ENCODE data around the gene POPDC2. TPM values are rescaled to one million over a fixed set of nuclear protein-coding genes. Genes with fewer than 3 reads are reported as not detected.

POPDC2 gene
- total and polyA plus RNA-seq, 2 donors (not counting 3 experiments of a cell fraction or from before 2014, with no cell fraction given), result 0.57 to 0.66 TPM

DNA sequence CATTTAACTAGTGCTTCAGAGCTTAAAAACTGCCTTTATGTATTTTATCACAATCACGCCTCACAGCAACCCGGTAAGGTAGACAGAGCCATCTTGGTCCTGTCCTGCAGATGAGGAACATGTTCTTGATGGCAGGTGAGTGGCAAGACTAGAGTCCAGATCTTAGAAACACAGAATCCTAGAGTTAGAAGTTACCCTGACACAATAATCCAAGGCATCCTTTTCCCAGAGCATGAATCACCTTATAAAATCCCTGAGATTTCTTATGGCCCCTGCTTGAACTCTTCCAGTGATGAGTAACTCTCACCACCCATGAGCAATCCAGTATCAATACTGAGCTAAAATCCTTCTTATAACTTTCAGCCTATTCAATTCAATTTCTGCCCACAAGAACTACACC is 16.9 kb downstream of the POPDC2 start:
- peak; percentile 54 for FAIRE-seq
- no peaks in the 10 kb centered on the region for H3K79me2 ChIP-seq (ENCODE audit: control insufficient read depth, insufficient read depth, low read length)
- peaks cover 11% of the 10 kb centered on the region for H3K4me1 ChIP-seq (ENCODE audit: control insufficient read depth, extremely low read depth, insufficient read depth, low read length)
- H3K36me3 ChIP-seq (ENCODE audit: control insufficient read depth in 2 of 2, extremely low read depth in 1 of 2, insufficient read depth in 2 of 2, low read length in 2 of 2), result no peaks in the 10 kb centered on the region
- no TSS peak for BruUV-seq (replicated peaks)
- TF ChIP-seq JUN (IDR thresholded peaks at IDR 0.05; ENCODE audit: borderline replicate concordance, insufficient read depth, insufficient read length, low read depth) (no peak), FOS (IDR thresholded peaks at IDR 0.05; ENCODE audit: borderline replicate concordance, insufficient read depth, low read length) (peak; percentile 70), POLR2A (IDR thresholded peaks at IDR 0.05; ENCODE audit: low read depth, low read length) (no peak)
- H3K9me3 ChIP-seq (replicated peaks; ENCODE audit: control insufficient read depth, insufficient read depth, low read length), result no peaks in the 10 kb centered on the region
- H3K9ac ChIP-seq (replicated peaks; ENCODE audit: extremely low read depth, insufficient read depth, low read length), result no peak overlapping the region
- H3K4me3 ChIP-seq (replicated peaks in 1 of 3; ENCODE audit: insufficient read depth in 1 of 3, low read depth in 1 of 3, low read length in 3 of 3), result no peak overlapping the region
- dilution Hi-C loops (cut with MboI; ENCODE audit: extremely low pct_ligation_motif_present, low sequenced_read_pairs) (no loop called here), intact Hi-C loops (cut with micrococcal nuclease) (no loop called here)
- DNase-seq (ENCODE audit: low read depth, low spot score), result peak; percentile 46
- CTCF ChIA-PET, result interaction anchor here (1.7 kb wide), 1 partner anchor 29 kb away, joined by 4 read pairs; no protein-coding TSS in a partner anchor
- H2AFZ ChIP-seq (ENCODE audit: low read depth, low read length), result no peak overlapping the region
- POLR2A ChIA-PET, result no interaction called here
- H3K9me1 ChIP-seq (replicated peaks; ENCODE audit: control insufficient read depth, extremely low read depth, insufficient read depth, low read length), result no peaks in the 10 kb centered on the region
- H3K27ac ChIP-seq (ENCODE audit: insufficient read depth, low read depth, low read length), result no peak overlapping the region
- H3K27me3 ChIP-seq (ENCODE audit: control insufficient read depth in 2 of 2, insufficient read depth in 2 of 2, low read length in 2 of 2), result no peaks in the 10 kb centered on the region
- H4K20me1 ChIP-seq (replicated peaks; ENCODE audit: control insufficient read depth, extremely low read depth, insufficient read depth, low read length), result no peaks in the 10 kb centered on the region
- no peak overlapping the region for H3K4me2 ChIP-seq (ENCODE audit: insufficient read depth, low read length)

DNA sequence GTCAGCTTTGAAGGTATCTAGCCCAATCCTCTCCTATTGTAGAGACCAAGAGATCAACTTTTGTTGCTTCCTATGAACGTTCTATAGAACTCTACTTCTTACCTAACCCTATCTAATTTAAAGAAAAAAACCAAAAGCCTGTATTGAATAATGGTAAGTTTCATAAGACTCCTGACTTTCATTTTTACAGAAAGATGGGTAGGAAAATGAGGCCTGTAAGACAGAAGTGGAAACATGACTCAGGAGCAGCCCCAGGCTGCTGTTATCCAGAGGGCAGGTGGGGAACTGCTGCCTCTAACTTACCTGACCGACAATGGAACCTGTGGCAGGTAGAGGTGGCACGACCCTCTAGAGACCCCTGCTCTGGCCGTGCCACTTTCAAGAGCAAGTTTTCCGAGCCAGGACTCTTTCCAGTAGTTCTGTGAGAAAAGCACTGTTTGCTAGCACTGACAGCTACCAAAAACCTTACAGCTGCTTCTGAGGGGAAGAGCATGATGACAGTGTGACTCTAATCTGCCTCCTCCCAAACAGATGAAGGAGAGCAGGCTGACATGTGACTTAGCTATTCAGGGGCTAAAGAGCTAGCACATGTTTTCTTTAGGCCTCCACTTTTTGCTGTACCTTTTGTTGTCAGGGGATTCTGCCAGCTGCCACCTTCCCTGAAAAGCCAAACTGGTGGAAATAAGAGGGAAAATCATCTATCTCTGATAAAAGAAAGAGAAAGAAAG is 17.5 kb downstream of the POPDC2 start:
- Histone ChIP-seq H2AFZ (ENCODE audit: low read depth, low read length) (no peak overlapping the region), H3K27me3 (ENCODE audit: control insufficient read depth in 2 of 2, insufficient read depth in 2 of 2, low read length in 2 of 2) (no peaks in the 10 kb centered on the region), H3K4me3 (replicated peaks in 1 of 3; ENCODE audit: insufficient read depth in 1 of 3, low read depth in 1 of 3, low read length in 3 of 3) (no peak overlapping the region), H3K4me2 (ENCODE audit: insufficient read depth, low read length) (no peak overlapping the region), H3K9me1 (replicated peaks; ENCODE audit: control insufficient read depth, extremely low read depth, insufficient read depth, low read length) (no peaks in the 10 kb centered on the region), H4K20me1 (replicated peaks; ENCODE audit: control insufficient read depth, extremely low read depth, insufficient read depth, low read length) (no peaks in the 10 kb centered on the region), H3K9ac (replicated peaks; ENCODE audit: extremely low read depth, insufficient read depth, low read length) (no peak overlapping the region), H3K9me3 (replicated peaks; ENCODE audit: control insufficient read depth, insufficient read depth, low read length) (no peaks in the 10 kb centered on the region), H3K27ac (ENCODE audit: insufficient read depth, low read depth, low read length) (no peak overlapping the region), H3K36me3 (ENCODE audit: control insufficient read depth in 2 of 2, extremely low read depth in 1 of 2, insufficient read depth in 2 of 2, low read length in 2 of 2) (no peaks in the 10 kb centered on the region), H3K79me2 (ENCODE audit: control insufficient read depth, insufficient read depth, low read length) (no peaks in the 10 kb centered on the region), H3K4me1 (ENCODE audit: control insufficient read depth, extremely low read depth, insufficient read depth, low read length) (peaks cover 16% of the 10 kb centered on the region)
- FAIRE-seq, result no peak
- POLR2A ChIA-PET, result no interaction called here
- BruUV-seq (replicated peaks), result no TSS peak
- intact Hi-C loops (cut with micrococcal nuclease) (no loop called here), dilution Hi-C loops (cut with MboI; ENCODE audit: extremely low pct_ligation_motif_present, low sequenced_read_pairs) (no loop called here)
- no peak for DNase-seq (ENCODE audit: low read depth, low spot score)
- CTCF ChIA-PET, result interaction anchor here (1.1 to 1.7 kb wide), 2 partner anchors 20 to 30 kb away, joined by 4 read pairs; no protein-coding TSS in a partner anchor
- TF ChIP-seq POLR2A (IDR thresholded peaks at IDR 0.05; ENCODE audit: low read depth, low read length) (no peak), GATA2 (IDR thresholded peaks at IDR 0.05; ENCODE audit: insufficient read depth, insufficient read length, low read depth, low read length) (no peak), MYC (IDR thresholded peaks at IDR 0.05; ENCODE audit: low read depth, low read length) (no peak), FOS (IDR thresholded peaks at IDR 0.05; ENCODE audit: borderline replicate concordance, insufficient read depth, low read length) (no peak), JUN (IDR thresholded peaks at IDR 0.05; ENCODE audit: borderline replicate concordance, insufficient read depth, insufficient read length, low read depth) (no peak), POLR2AphosphoS5 (IDR thresholded peaks at IDR 0.05; ENCODE audit: insufficient read depth, low read depth, low read length) (no peak), EZH2 (IDR thresholded peaks at IDR 0.05; ENCODE audit: borderline replicate concordance, low read depth, low read length, severe bottlenecking) (no peak)
- TF ChIP-seq, protein P1, sequence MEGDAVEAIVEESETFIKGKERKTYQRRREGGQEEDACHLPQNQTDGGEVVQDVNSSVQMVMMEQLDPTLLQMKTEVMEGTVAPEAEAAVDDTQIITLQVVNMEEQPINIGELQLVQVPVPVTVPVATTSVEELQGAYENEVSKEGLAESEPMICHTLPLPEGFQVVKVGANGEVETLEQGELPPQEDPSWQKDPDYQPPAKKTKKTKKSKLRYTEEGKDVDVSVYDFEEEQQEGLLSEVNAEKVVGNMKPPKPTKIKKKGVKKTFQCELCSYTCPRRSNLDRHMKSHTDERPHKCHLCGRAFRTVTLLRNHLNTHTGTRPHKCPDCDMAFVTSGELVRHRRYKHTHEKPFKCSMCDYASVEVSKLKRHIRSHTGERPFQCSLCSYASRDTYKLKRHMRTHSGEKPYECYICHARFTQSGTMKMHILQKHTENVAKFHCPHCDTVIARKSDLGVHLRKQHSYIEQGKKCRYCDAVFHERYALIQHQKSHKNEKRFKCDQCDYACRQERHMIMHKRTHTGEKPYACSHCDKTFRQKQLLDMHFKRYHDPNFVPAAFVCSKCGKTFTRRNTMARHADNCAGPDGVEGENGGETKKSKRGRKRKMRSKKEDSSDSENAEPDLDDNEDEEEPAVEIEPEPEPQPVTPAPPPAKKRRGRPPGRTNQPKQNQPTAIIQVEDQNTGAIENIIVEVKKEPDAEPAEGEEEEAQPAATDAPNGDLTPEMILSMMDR (IDR thresholded peaks at IDR 0.05; ENCODE audit: extremely low read depth in 1 of 2, insufficient read depth in 1 of 2, low read depth in 1 of 2, low read length in 2 of 2), result no peak
- TF ChIP-seq, protein P2, sequence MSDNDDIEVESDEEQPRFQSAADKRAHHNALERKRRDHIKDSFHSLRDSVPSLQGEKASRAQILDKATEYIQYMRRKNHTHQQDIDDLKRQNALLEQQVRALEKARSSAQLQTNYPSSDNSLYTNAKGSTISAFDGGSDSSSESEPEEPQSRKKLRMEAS (IDR thresholded peaks at IDR 0.05; ENCODE audit: insufficient read depth, insufficient read length), result no peak

Data from endothelial cell of umbilical vein (primary cell).